Activated CD4-positive, alpha-beta T cell treated with anti-CD3 and anti-CD28 coated beads for 4 hours (primary cell): Measurements from ENCODE around the gene CHFR.
"Not testable (repeated sequence)": the region's sequence is repeated elsewhere in the genome, so short reads cannot be mapped to it uniquely, and the experiment has no call there.

Experiments
- DNase-seq, 2 donors: peaks; one replicate each; pipeline ENCODE4 v3.0.0-alpha.2; 2020

Gene CHFR

DNA sequence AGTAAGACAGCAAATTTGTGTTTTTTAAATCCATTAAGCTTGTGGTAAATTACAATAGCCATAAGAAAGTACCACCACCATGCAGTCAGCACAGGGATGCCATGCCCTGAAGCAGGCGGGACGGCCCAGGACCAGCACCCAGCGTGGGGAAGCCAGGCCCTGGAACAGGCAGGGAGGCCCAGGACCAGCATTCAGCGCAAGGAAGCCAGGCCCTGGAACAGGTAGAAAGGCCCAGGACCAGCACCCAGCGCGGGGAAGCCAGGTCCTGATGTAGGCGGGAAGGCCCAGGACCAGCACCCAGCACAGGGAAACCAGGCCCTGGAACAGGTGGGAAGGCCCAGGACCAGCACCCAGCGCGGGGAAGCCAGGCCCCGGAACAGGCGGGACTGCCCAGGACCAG is 13.2 kb downstream of the CHFR start:
- DNase-seq, result no peak

DNA sequence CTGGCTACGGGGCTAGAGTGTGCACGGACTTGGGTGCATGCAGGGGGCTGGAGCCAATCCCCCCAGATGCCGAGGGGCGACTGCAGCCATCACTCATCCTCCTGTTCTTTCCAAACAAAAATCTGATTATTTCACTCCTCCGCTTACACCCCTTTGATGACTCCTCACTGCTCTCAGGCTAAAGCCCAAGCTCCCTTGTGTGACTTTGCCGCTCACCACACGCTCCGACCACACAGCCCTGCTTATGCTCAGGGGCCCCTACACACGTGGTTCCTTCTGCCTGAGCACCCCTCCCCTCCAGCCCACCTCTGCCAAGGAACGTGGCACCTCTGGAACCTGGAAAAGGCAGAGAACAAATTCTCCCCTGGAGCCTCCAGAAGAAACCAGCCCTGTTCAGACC is 13.7 kb downstream of the CHFR start:
- no peak for DNase-seq

DNA sequence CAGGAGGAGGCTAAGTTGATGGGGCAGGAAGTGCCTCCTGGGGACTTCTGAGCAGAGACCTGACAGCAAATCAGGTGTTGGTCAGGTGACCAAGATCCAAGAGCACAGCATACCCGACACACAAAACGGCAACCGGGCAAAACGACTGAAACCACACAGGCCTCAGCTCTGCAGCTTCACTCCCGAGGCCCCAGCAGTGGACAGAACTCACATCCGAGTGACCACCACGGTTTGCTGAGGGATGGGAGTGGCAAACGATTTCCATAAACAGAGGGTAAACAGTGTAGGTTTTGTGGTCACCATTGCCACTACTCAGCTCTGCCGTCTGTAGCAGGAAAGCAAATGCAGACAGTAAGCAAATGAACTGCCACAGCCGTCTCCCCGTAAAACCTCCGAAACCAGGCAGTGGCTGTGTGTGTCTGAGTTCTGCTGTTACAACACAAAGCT is 14.4 kb downstream of the CHFR start:
- no peak for DNase-seq

DNA sequence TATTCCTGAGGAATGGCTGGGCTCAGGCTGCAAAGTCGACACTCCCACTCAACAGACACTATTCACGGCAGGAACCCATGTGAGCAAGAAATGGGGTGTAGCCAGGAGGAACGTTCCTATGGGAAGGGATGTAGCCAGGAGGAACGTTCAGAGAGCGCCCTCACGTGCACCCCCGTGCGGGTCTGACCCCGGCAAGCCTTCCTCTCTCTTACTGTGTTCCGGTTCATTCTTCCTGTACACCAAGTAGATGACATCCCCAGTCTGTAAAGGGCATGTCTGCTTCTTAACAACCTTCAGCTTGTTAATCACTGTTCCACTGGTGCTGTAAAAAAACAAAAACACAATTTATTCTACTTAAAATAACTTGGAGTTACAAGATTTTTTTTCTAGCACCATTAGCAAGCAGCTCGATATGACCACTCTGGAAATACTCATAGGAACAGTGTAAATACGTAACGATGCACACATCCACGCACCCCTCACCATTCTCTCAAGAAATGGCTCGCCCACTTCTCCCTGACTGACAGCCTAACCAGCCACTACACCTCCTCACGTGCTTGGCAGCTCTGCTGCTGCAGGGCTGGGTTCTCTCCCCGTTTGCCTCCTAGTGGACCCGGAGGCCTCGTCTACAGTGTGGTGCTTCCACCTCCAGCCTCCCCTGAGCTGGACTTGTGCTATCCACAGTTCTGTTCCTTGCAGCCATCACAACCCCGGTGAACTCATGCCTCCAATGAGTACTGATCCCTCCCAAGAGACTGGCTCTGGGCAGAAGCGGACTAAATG is 15.1 kb downstream of the CHFR start:
- DNase-seq, result no peak

DNA sequence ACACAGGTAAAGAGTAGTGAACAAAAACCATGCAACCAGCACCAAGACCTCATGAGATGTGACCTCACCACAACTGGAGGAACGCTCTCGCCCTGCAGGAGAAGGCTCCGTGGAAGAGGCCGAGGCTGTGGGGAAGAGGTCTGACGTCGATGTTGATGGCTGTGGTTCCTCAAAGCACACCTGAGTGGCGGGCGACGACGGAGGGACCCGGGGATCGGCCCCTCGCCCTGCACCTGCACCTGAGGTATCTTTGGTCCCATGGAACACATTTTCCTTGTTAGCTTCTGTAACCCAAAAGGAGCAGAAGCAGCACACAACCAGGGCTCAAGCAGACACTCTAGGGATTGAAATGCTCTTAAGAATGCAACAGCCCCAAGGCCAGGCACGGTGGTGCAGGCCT is 17.9 kb downstream of the CHFR start:
- no peak for DNase-seq

DNA sequence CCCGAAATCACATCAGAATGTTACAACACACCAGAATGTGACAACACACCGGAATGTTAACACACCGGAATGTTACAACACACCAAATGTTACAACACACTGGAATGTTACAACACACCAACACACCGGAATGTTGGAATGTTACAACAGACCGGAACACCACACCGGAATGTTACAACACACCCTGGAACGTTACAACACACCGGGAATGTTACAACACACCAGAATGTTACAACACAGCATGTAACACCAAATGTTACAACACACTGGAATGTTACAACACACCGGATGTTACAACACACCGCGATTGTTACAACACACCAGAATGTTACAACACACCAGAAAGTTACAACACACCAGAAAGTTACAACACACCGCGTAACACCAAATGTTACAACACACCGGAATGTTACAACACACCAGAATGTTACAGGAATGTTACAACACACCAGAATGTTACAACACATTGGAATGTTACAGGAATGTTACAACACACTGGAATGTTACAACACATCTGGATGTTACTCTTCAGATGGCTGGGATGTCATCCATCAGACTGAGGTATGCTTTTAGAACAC is 21.1 kb downstream of the CHFR start:
- DNase-seq, result no peak

DNA sequence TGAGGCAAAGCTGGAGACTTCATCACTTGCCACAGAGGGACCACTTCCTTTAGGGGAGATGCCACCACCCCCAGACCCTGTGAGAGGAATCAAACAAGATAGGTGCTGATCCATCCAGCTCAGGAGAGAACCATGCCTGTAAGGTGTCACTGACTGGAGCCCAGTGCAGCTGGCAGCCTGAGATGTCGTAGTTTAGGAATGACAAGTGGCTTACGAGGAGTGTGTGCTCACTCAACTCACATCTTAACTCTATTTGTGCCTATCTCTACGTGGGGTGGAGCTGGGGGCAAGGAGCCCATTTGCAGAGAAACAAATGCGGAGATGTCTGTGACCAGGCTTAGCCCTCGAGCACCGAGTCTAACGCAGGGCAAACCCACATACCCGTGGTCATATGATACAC is 25.8 kb downstream of the CHFR start:
- DNase-seq, result no peak

DNA sequence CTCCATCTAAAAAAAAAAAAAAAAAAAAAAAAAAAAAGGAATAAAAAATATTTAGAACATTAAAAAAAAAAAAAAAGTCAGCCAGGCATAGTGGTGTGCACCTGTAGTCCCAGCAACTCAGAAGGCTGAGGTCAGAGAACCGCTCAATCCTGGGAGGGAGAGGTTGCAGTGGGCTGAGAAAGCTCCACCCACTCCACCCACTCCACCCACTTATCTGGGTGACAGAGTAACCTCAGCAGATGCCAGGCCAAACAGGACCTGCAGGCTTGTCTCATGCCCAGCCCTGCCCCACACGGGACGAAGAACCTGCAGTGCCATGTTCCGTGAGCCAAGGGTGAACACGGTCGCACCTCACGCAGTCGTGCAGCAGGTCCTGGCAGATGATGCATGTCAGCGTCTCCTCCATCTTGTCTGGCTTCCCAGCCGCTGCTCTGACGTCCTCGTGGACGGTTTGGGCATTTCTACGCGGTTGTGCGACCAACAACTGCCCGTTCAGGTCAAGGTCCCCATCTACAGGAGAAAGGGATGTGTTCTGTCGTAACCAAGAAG is 28.6 kb downstream of the CHFR start:
- peak; percentile 14 to 15 for DNase-seq

DNA sequence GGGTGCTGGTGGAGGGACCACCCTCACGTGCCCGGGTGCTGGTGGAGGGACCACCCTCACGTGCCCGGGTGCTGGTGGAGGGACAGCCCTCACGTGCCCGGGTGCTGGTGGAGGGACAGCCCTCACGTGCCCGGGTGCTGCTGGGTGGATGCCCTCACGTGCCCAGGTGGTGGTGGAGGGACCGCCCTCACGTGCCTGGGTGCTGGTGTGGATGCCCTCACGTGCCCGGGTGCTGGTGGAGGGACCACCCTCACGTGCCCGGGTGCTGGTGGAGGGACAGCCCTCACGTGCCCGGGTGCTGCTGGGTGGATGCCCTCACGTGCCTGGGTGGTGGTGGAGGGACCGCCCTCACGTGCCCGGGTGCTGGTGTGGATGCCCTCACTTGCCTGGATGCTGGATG is 30.4 kb downstream of the CHFR start:
- not testable (repeated sequence) for DNase-seq

DNA sequence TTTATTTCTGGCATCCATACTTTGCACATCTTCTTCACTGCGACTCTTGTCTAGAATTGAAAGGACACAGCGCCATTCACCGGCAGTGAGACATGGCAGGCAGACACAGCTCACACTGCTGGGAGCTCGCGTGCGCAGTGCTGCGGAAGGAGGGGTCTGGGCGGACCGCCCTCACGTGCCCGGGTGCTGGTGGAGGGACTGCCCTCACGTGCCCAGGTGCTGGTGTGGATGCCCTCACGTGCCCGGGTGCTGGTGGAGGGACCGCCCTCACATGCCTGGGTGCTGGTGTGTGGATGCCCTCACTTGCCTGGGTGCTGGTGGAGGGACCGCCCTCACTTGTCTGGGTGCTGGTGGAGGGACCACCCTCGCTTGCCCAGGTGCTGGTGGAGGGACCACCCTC is 30.8 kb downstream of the CHFR start:
- no peak for DNase-seq

DNA sequence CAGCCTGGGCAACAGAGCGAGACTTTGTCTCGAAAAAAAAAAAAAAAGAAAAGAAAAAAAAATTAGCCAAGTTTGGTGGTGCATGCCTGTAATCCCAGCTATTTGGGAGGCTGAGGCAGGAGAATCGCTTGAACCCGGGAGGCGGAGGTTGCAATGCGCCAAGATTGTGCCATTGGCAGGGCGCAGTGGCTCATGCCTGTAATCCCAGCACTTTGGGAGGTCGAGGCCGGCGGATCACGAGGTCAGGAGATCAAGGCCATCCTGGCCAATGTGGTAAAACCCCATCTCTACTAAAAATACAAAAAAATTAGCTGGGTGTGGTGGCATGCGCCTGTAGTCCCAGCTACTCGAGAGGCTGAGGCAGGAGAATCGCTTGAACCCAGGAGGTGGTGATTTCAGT is 32.2 kb downstream of the CHFR start:
- DNase-seq, result not testable (repeated sequence)

DNA sequence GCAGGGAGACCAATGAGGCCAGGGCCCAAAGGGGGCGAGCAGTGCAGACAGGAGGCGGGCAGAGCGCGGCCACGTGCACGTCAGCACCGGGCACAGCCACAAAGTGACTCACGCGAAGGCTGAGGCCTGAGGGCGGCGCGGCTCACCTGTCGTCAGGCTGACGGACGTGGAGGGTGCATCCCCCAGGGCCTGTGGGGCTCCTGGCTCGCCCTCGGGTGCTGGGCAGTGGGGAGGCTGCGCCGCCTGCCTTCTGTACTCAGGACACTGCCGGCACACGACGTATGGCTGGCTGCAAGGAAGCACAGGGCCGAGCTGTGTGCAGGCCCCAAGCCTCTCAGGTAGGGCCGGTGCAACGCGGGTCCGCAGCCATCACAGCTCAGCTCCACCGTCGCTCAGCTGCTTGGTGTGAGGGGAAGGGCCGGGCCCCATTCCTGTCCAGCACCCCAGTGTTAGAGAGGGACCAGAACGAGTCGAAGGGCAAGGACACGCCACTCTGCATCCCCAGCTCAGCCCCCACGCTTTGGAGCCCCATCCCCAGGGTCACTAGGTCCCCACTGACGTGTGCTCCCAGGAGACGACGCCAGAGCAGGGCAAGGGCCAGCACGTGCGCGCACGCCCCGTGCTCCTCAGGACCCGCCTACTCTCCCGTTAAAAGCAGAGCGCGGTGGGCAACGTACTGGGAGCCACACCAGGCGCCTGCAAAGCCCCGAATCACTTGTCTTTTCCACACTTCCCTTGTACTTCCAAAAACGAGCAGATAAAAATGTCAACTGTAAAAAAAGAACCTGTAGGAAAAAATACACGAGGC is 33.9 kb downstream of the CHFR start:
- DNase-seq, result no peak

DNA sequence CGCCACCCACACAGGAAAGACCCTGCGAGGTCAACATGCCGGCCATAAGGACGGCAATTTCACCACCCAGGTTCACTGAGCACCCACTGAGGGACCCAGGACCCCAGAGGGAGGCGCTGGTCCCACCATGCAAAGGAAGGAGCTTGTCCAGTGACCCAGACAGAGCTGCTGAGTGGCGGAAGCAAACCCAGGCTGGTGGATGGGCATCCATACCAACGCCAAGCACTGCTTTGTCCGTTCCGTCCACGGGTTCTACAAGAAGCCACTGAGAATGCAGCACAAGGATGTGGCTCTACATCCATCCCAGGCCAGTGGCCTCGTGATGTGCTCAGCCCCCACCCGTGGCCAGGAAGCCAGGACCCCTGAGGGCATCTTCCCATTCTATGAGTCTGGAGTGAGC is 34.9 kb downstream of the CHFR start:
- DNase-seq, result no peak

DNA sequence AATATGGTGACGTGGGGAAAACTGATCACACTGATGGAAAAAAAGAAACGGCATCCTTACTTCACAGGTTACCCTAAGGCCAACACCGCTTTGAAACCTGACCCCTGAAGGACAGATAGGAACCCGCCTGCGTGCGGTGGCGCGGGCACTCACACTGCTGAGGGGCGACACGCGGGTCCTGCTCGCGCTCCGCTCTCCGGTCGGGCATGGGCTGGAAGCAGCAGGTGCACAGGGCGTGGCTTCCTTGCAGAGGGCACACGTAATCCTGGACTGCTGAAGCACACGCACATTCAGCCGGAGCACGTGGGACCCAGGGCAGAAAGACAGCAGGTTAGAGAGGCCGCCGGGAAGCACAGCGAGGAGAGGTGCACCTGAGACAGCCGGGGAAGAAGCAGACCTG is 35.9 kb downstream of the CHFR start:
- DNase-seq, result no peak

DNA sequence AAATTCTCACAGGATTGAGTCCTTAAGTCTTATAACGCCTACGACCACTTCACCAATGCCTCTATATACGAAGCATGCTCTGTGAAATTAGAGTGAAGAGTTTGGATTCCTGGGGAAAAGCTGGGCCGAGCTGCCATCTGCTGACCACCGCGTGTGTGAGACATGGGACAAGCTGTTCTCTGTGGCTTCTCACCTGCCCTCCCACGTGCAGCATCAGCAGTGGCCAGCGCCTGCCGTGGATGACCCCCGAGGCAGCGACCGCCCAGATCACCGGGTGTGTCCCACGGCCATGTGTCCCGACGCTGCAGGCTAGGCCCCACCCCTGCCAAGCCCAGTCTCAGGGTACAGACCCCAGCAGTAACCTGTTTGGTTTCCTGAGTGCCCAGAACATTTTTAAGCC is 37.1 kb downstream of the CHFR start:
- DNase-seq, result no peak

DNA sequence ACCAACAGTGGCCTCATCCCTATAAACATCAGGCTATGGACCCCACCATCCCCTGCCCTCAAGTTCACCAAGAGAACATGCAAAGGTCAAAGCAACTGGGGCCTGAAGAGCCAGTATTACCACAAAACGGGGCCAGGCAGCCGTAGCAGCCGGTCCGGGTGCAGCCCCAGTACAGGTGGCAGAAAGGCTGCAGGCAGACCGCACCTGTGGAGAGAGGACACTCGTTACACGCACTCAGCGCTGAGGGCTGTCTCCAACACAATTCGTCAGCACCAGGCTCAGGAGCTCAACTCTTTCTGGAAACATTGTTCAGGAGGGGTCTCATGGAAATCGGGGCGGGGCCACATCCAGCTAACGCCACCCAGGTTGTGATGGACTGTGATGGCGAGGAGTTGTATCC is 38.9 kb downstream of the CHFR start:
- DNase-seq, result no peak

DNA sequence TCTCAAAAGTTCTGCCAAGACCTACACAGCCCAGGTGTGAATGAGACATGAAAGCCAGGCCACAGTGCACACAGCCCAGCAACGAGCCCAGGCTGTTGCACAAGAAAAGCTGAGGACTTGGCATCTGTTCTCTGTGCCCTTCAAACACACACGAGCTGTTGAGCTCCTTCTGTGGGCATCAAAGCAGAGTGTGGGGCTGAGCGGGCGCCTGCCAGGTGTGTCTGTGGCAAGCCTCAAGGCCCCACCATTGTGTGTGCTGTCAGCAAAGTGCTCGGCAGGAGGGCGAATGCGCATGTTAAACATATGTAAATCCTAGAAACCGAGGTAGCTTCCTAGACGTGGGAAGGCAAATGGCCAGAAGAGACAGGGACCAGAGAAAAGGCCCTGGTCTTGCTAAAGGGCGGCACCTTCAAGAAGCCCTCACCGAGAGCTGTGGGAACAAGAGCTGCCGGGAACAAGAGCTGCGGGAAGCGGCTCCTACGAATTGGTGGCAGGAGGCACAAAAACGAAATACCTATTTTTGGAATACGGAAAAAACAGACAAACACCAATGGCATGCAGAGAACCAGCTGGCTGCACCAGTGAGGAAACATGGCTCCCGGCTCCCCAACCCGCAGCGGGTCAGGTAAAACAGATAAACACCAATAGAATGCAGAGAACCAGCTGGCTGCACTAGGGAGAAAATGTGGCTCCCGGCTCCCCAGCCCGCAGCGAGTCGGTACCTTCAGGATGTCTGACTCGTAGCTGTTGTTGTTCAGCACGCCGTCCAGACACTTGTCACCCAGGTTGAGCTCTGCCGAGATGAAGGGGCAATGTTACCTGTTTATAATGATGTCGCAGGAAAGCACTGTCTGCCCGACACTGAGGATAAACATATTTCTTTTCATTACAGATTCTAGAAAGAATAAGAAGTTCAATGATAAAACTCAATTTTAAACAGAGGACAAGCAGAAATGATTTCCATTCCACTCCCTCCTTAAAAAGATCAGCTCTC is 39.7 kb downstream of the CHFR start:
- DNase-seq, result no peak

DNA sequence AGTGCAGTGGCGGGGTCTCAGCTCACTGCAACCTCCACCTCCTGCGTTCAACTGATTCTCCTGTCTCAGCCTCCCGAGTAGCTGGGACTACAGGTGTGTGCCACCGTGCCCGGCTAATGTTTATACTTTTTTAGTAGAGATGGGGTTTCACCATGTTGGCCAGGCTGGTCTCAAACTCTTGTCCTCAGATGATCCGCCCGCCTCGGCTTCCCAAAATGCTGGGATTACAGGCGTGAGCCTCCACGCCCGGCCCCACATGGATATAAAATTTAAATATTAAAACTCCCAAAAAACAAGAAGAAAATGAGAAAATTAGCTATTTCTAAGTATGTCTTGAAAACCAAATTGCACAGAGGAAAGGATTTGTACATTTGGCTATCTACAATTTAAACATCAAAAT is 42.7 kb downstream of the CHFR start:
- not testable (repeated sequence) for DNase-seq

DNA sequence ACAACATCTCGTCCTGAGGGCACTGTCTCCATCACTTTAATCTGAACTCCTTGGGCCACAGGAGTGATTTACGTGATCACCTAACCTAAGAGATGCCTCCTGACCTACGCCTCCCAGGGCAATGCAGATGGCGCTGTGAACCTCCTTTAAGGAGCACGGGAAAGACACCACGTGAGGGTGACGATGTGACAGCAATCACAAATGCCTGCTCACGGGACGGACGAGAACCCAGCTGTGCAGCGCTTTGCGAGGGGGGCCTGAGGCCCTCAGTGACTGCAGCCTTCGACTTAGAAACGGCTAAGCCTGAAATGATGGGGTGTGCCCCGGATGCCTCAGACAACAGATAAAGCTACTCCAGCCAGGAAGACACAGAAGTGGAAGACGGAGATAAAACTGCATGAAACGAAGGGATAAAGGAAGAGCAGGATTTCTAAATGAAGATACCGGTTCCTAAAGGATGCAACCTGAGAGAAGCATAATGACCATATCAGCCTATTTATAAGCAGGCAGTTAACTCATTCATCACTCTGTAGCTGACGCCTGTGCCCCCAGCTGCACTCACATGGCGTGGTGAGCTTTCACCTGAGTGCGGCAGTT is 44.9 kb downstream of the CHFR start:
- DNase-seq, result no peak

DNA sequence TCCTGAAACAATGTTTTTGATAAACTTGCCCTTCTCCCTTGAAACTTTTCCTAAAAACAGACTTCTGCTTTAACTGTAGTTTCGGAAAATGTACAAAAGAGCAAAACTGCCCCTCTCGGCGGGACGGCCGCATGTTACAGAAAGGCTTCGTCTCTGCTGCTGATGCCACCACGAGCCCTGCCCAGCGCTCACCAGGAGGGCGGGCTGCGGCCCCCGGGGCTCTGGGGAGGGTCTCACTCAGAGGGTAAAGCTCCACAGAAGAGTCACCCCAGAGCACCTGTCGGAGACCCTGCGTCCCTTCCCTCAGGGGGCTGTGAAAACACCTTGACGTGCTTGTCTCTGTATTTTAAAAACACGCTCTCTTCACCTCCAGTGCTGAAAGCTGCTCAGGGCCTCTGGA is 46.3 kb downstream of the CHFR start:
- no peak for DNase-seq

DNA sequence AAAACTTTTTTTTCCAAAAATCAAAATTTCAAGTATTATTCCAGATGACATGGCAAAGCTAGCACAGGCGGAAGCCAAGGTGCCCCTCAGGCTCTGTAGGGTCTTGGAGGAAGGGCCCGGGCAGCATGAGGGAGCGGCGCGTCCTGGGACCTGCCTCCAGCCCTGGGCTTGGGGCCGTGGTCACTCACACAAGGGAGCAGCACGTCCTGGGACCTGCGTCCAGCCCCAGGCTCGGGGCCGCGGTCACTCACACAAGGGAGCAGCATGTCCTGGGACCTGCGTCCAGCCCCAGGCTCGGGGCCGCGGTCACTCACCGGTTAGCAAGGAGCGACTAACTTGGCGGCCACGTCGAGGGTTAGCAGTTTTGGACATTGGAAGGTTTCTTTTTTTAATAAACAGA is 46.9 kb downstream of the CHFR start:
- no peak for DNase-seq
